ENCODE results near the gene ELL3. TPM values are rescaled to one million over a fixed set of nuclear protein-coding genes. Genes with fewer than 3 reads are reported as not detected.

ELL3 gene
- polyA plus RNA-seq, 1 donor (not counting 4 experiments of a cell fraction or from before 2014, with no cell fraction given), result 17.9 TPM

GRCh38 chr15:43795997-43796396 lies 19.2 kb upstream of the ELL3 start:
- TF ChIP-seq CTCF (optimal IDR thresholded peaks at IDR 0.05 in 1 of 3, IDR thresholded peaks at IDR 0.05 in 1 of 3, conservative IDR thresholded peaks at IDR 0.05 in 1 of 3; ENCODE audit: extremely low read depth in 1 of 3, insufficient read depth in 2 of 3, low read length in 3 of 3), result no peak
- TF ChIP-seq EZH2 (IDR thresholded peaks at IDR 0.05; ENCODE audit: low read length), result no peak
- Histone ChIP-seq H3K9me1 (ENCODE audit: control insufficient read depth, extremely low read depth, insufficient read depth, low read length) (no peaks in the 10 kb centered on the region), H4K20me1 (ENCODE audit: control insufficient read depth, extremely low read depth, insufficient read depth, low read length) (no peaks in the 10 kb centered on the region), H3K4me3 (ENCODE audit: control insufficient read depth in 2 of 3, extremely low read depth in 1 of 3, insufficient read depth in 2 of 3, low read depth in 1 of 3, low read length in 3 of 3) (no peak overlapping the region), H3K27ac (ENCODE audit: control insufficient read depth, insufficient read depth, low read length) (no peak overlapping the region), H3K4me2 (ENCODE audit: control insufficient read depth, extremely low read depth, insufficient read depth, low read depth, low read length) (no peak overlapping the region), H3K9ac (ENCODE audit: control insufficient read depth, extremely low read depth, insufficient read depth, low read length) (no peak overlapping the region), H3K36me3 (ENCODE audit: control insufficient read depth in 2 of 2, extremely low read depth in 1 of 2, insufficient read depth in 2 of 2, low read length in 2 of 2) (peaks cover 24 to 37% of the 10 kb centered on the region in 2 experiments), H3K4me1 (ENCODE audit: control insufficient read depth, extremely low read depth, insufficient read depth, low read length) (peaks cover 17% of the 10 kb centered on the region), H3K27me3 (ENCODE audit: control insufficient read depth, extremely low read depth, insufficient read depth, low read length) (no peaks in the 10 kb centered on the region), H3K79me2 (ENCODE audit: control insufficient read depth, insufficient read depth, low read length) (peaks cover 39% of the 10 kb centered on the region), H2AFZ (ENCODE audit: control insufficient read depth, low read length) (no peak overlapping the region), H3K9me3 (ENCODE audit: control insufficient read depth, low read depth, low read length) (no peaks in the 10 kb centered on the region)
- no peak for FAIRE-seq
- no peak for DNase-seq (ENCODE audit: low read depth, low spot score)
- dilution Hi-C loops (cut with MboI; ENCODE audit: extremely low pct_ligation_motif_present, low sequenced_read_pairs), result no loop called here

DNA sequence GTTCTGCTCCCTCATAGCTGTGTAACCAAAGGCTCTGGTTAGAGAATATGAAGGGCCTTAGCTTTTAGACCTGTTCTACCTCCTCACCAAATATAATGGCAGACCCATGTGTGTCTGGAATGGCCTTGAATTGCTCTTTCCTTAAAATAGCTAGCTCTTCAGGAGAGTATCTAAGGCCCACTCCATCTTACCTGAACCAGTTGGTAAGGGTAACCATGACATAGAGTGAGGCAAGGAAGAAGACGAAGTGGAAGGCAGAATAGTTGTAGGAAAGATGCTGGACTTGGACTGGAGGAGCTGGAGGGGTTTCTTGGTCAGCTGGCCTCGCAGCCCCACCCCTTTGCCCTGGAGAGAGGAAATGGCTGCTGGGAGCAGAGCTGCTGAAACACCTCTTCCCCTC lies 18.4 kb upstream of the ELL3 start:
- H3K4me1 ChIP-seq (ENCODE audit: control insufficient read depth, extremely low read depth, insufficient read depth, low read length), result peaks cover 17% of the 10 kb centered on the region
- no peak for DNase-seq (ENCODE audit: low read depth, low spot score)
- dilution Hi-C loops (cut with MboI; ENCODE audit: extremely low pct_ligation_motif_present, low sequenced_read_pairs), result no loop called here
- no peak overlapping the region for H3K9ac ChIP-seq (ENCODE audit: control insufficient read depth, extremely low read depth, insufficient read depth, low read length)
- no peaks in the 10 kb centered on the region for H4K20me1 ChIP-seq (ENCODE audit: control insufficient read depth, extremely low read depth, insufficient read depth, low read length)
- H3K4me3 ChIP-seq (ENCODE audit: control insufficient read depth in 2 of 3, extremely low read depth in 1 of 3, insufficient read depth in 2 of 3, low read depth in 1 of 3, low read length in 3 of 3), result no peak overlapping the region
- FAIRE-seq, result no peak
- H3K27ac ChIP-seq (ENCODE audit: control insufficient read depth, insufficient read depth, low read length), result no peak overlapping the region
- H3K9me1 ChIP-seq (ENCODE audit: control insufficient read depth, extremely low read depth, insufficient read depth, low read length), result no peaks in the 10 kb centered on the region
- H3K9me3 ChIP-seq (ENCODE audit: control insufficient read depth, low read depth, low read length), result no peaks in the 10 kb centered on the region
- no peak for TF ChIP-seq CTCF (optimal IDR thresholded peaks at IDR 0.05 in 1 of 3, IDR thresholded peaks at IDR 0.05 in 1 of 3, conservative IDR thresholded peaks at IDR 0.05 in 1 of 3; ENCODE audit: extremely low read depth in 1 of 3, insufficient read depth in 2 of 3, low read length in 3 of 3)
- TF ChIP-seq EZH2 (IDR thresholded peaks at IDR 0.05; ENCODE audit: low read length), result no peak
- no peak overlapping the region for H3K4me2 ChIP-seq (ENCODE audit: control insufficient read depth, extremely low read depth, insufficient read depth, low read depth, low read length)
- H2AFZ ChIP-seq (ENCODE audit: control insufficient read depth, low read length), result no peak overlapping the region
- H3K27me3 ChIP-seq (ENCODE audit: control insufficient read depth, extremely low read depth, insufficient read depth, low read length), result no peaks in the 10 kb centered on the region
- peaks cover 33% of the 10 kb centered on the region for H3K79me2 ChIP-seq (ENCODE audit: control insufficient read depth, insufficient read depth, low read length)
- peaks cover 24 to 37% of the 10 kb centered on the region in 2 experiments for H3K36me3 ChIP-seq (ENCODE audit: control insufficient read depth in 2 of 2, extremely low read depth in 1 of 2, insufficient read depth in 2 of 2, low read length in 2 of 2)
